ENCODE results near the gene DTL.

The DTL gene

GRCh38 chr1:212101735-212102134, 66.2 kb downstream of the DTL start:
- no peak for TF ChIP-seq CTCF (conservative IDR thresholded peaks at IDR 0.05; ENCODE audit: control insufficient read depth, insufficient read depth, low read depth, low read length)
- DNase-seq (ENCODE audit: low read depth) = no peak

GRCh38 chr1:212104586-212105325, 69.2 kb downstream of the DTL start:
- no peak overlapping the region for H3K4me3 ChIP-seq (ENCODE audit: control insufficient read depth, low read depth, low read length)
- DNase-seq (ENCODE audit: low read depth) = no peak
- TF ChIP-seq CTCF (conservative IDR thresholded peaks at IDR 0.05; ENCODE audit: control insufficient read depth, insufficient read depth, low read depth, low read length) = no peak

More at GRCh38 chr1:212101735-212102134, 66.2 kb downstream of the DTL start:
- no peak overlapping the region for H3K4me3 ChIP-seq (ENCODE audit: control insufficient read depth, low read depth, low read length)

DNA sequence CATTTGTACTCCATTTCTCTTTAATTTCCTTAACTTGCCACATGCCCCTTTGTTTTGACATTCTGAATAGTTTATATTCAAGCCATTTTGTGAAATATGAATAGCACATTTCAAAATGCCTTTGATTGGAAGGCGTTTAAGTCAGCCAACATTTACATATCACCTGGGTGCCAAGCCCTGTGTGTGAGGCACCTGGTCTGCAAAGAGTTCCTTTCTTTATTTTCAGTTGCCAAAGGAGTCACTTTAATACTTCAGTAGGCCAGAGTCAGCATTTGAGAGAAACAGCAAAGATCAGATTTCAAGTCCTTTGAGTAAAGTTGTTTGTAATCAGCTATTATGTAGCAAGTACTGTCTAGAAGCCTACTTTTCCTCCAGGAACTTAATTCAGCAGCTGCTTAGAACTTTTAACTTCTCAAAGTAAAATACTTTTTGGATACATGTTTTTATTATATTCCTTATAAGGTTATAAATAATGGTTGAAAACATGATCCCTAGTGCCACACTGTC, 70.8 kb downstream of the DTL start:
- no peak overlapping the region for H3K4me3 ChIP-seq (ENCODE audit: control insufficient read depth, low read depth, low read length)
- no peak for DNase-seq (ENCODE audit: low read depth)
- no peak for TF ChIP-seq CTCF (conservative IDR thresholded peaks at IDR 0.05; ENCODE audit: control insufficient read depth, insufficient read depth, low read depth, low read length)

DNA sequence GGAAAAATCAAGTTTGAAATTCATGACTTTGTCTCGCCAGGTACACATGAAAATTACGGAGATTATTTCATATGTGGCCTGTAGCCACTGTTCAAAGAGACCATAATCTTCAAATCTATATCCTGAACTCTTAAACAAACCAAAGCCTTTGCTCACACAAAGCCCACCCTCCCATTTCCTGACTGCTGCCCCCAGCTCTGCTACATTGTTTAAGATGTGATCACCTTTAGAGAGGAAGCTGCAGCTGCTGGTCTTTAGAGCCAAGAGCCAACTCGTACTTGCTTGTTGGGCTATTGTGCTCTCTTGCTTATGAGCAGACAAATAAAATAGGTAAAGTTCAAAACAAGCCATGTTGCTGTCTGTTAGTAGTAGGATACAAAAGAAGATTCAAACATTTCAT, 71.9 kb downstream of the DTL start:
- no peak overlapping the region for H3K4me3 ChIP-seq (ENCODE audit: control insufficient read depth, low read depth, low read length)
- no peak for TF ChIP-seq CTCF (conservative IDR thresholded peaks at IDR 0.05; ENCODE audit: control insufficient read depth, insufficient read depth, low read depth, low read length)
- DNase-seq (ENCODE audit: low read depth) = no peak

DNA sequence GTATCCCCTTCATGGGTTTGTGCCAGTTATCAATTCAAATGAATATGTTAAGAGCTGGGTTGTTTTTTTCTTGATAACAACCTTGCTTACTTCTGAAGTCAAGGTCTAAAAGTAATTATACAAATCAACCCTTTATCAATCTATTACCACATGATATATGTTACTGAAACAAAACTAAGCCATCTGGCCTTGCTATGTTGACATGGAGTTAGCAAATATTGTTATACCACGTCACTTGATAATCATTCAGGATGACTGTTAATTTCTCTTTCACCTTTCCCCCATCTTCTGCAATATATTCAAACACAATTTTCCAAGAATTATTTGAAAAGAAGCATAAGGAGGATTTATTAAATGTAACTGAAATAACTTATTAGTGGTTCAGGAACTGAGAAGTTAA, 72.6 kb downstream of the DTL start:
- no peak for TF ChIP-seq CTCF (conservative IDR thresholded peaks at IDR 0.05; ENCODE audit: control insufficient read depth, insufficient read depth, low read depth, low read length)
- DNase-seq (ENCODE audit: low read depth) = no peak
- H3K4me3 ChIP-seq (ENCODE audit: control insufficient read depth, low read depth, low read length) = no peak overlapping the region

GRCh38 chr1:212108981-212109380, 73.4 kb downstream of the DTL start:
- no peak for TF ChIP-seq CTCF (conservative IDR thresholded peaks at IDR 0.05; ENCODE audit: control insufficient read depth, insufficient read depth, low read depth, low read length)

More at GRCh38 chr1:212108981-212109380, 73.4 kb downstream of the DTL start:
- no peak overlapping the region for H3K4me3 ChIP-seq (ENCODE audit: control insufficient read depth, low read depth, low read length)
- DNase-seq (ENCODE audit: low read depth) = no peak
